ENCODE data around the gene KCNT1. TPM values are rescaled to one million over a fixed set of nuclear protein-coding genes. Genes with fewer than 3 reads are reported as not detected.

Gene KCNT1
- polyA plus RNA-seq, 1 donor from 2014 or later = not detected

DNA sequence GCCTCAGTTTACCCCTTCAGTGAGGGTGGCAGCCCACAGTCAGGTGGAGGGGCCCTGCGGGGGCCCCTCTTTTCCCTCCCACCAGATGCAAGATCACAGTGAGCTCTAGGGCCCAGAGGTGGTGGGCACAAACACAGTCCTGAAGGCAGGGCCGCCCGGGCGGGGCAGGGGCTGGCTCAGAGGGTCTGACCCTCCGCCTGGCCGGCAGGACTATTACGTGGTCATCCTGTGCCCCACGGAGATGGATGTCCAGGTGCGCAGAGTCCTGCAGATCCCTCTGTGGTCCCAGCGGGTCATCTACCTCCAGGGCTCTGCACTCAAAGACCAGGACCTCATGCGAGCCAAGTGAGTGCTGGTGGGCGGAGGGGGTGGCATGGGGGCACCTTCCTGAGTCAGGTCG is 63.4 kb downstream of the KCNT1 start:
- Mint-ChIP-seq H3K27me3 (no peaks in the 10 kb centered on the region), H3K4me1 (no peaks in the 10 kb centered on the region), H3K4me3 (no peak overlapping the region), H3K27ac (no peak overlapping the region), H3K36me3 (no peaks in the 10 kb centered on the region), H3K9me3 (peaks cover 0 to 4% (median 0%) of the 10 kb centered on the region in 3 donors)

DNA sequence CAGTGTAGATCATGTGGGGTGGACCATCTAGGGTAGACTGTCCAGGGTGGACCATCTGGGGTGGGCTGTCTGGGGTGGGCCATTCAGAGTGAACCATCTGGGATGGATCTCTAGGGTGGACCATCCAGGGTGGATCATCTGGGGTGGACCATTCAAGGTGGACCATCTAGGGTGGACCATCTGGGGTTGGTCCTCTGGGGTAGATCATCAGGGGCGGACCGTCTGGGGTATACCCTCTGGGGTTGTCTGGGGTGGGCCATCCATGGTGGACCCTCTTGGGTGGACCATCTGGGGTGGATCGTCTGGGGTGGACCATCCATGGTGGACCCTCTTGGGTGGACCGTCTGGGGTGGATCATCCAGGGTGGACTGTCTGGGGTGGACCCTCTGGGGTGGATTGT is 64.3 kb downstream of the KCNT1 start:
- H3K4me3 Mint-ChIP-seq = no peak overlapping the region
- H3K27ac Mint-ChIP-seq = no peak overlapping the region
- peaks cover 0 to 4% (median 0%) of the 10 kb centered on the region in 3 donors for H3K9me3 Mint-ChIP-seq
- no peaks in the 10 kb centered on the region for H3K4me1 Mint-ChIP-seq
- H3K27me3 Mint-ChIP-seq = no peaks in the 10 kb centered on the region
- H3K36me3 Mint-ChIP-seq = no peaks in the 10 kb centered on the region

DNA sequence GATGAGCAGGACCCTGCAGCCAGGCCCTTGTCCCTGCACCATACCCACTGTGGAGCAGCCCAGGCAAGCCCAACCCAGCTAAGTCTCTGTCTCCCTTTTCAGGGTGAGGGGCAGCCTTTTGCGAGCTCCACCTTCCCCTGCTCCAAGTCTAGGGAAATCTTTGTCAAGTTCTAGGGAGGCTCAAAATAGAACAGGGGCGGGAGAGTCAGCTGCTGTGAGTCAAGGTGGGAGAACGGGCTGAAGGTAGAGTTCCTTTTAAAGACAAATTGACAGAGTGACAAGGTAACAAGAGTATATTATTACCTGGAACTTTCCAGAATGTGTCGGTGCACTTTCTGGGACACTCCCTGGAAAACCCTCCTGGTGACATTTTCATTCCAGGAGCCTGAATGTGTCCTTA is 64.7 kb downstream of the KCNT1 start:
- Mint-ChIP-seq H3K4me3 (no peak overlapping the region), H3K36me3 (no peaks in the 10 kb centered on the region), H3K9me3 (peaks cover 0 to 4% (median 0%) of the 10 kb centered on the region in 3 donors), H3K27ac (no peak overlapping the region), H3K27me3 (no peaks in the 10 kb centered on the region), H3K4me1 (no peaks in the 10 kb centered on the region)

DNA sequence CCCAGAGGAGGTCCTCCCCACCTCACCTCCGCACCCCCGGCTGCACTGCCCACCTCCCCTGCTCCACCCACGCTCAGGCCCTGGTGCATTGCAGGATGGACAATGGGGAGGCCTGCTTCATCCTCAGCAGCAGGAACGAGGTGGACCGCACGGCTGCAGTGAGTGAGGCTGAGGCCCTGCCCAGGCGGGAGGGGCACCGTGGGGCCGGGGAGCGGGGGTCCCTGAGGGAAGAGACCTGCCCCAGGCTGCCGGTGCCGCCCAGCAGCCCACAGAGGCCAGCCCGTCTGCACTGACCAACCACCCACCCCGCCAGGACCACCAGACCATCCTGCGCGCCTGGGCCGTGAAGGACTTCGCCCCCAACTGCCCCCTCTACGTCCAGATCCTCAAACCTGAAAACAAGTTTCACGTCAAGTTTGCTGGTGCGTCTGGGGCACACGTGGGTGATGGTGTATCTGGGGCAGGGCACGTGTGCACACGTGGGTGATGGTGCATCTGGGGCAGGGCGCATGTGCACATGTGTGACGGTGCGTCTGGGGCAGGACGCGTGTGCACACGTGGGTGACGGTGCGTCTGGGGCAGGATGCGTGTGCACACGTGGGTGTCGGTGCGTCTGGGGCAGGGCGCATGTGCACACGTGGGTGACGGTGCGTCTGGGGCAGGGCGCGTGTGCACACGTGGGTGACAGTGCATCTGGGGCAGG is 66.7 kb downstream of the KCNT1 start:
- H3K27me3 Mint-ChIP-seq = no peaks in the 10 kb centered on the region
- no peak overlapping the region for H3K4me3 Mint-ChIP-seq
- no peaks in the 10 kb centered on the region for H3K4me1 Mint-ChIP-seq
- no peaks in the 10 kb centered on the region for H3K36me3 Mint-ChIP-seq
- peaks cover 0 to 4% (median 0%) of the 10 kb centered on the region in 3 donors for H3K9me3 Mint-ChIP-seq
- H3K27ac Mint-ChIP-seq = no peak overlapping the region

DNA sequence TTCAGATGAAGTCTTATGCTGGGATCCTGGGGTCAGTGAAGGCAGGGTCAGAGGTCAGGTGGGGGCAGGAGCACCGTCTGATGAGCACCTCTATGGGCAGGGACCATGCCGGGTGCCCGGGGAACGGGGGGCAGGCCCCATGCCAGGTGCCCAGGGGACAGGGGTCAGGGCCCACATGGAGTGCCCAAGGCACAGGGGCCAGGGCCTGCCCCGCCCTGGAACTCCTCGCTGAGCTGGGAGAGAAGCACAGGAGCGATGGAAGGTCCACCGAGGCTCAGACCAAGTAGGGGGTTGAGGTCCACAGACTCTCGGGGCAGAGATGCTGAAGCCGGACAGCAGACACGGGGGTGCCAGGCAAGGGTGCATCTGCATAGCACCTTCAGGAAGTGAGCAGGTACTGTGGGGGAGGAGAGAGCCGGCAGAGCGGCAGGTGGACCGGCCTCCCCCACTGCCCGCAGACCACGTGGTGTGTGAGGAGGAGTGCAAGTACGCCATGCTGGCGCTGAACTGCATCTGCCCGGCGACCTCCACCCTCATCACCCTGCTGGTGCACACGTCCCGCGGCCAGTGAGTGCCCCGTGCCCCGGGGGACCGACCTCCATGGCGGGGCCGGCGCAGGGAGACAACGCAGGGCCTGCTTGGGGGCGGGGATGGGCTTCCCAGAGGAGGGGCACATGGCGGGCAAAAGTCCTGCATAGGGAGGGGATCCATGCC is 67.7 kb downstream of the KCNT1 start:
- Mint-ChIP-seq H3K9me3 (peaks cover 0 to 4% (median 0%) of the 10 kb centered on the region in 3 donors), H3K4me1 (no peaks in the 10 kb centered on the region), H3K36me3 (no peaks in the 10 kb centered on the region), H3K27ac (peak overlapping the region in 1 of 3 donors; percentile 23), H3K27me3 (no peaks in the 10 kb centered on the region), H3K4me3 (no peak overlapping the region)

DNA sequence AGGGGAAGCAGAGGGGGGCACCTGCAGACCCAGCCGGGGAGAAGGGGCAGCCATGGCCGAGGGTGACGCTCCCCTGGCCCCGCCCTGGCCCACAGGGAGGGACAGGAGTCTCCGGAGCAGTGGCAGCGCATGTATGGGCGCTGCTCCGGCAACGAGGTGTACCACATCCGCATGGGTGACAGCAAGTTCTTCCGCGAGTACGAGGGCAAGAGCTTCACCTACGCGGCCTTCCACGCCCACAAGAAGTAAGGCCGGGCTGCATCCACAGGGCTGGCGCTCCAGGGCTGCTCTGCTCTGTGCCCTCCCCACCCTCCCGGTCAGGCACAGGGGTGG is 68.2 kb downstream of the KCNT1 start:
- Mint-ChIP-seq H3K9me3 (peaks cover 0 to 4% (median 0%) of the 10 kb centered on the region in 3 donors), H3K36me3 (no peaks in the 10 kb centered on the region), H3K4me1 (no peaks in the 10 kb centered on the region), H3K27ac (no peak overlapping the region), H3K27me3 (no peaks in the 10 kb centered on the region), H3K4me3 (no peak overlapping the region)

DNA sequence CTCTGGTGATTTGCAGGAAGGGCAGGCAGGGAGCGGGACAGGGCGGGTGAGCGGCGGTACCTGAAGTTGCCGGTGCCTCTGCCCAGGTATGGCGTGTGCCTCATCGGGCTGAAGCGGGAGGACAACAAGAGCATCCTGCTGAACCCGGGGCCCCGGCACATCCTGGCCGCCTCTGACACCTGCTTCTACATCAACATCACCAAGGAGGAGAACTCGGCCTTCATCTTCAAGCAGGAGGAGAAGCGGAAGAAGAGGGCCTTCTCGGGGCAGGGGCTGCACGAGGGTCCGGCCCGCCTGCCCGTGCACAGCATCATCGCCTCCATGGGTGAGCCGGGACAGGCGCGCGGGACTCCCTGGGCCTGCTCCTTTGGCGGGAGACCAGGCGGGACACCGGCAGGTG is 68.8 kb downstream of the KCNT1 start:
- Mint-ChIP-seq H3K4me3 (no peak overlapping the region), H3K27ac (no peak overlapping the region), H3K9me3 (peaks cover 0 to 4% (median 0%) of the 10 kb centered on the region in 3 donors), H3K36me3 (no peaks in the 10 kb centered on the region), H3K27me3 (no peaks in the 10 kb centered on the region), H3K4me1 (no peaks in the 10 kb centered on the region)

DNA sequence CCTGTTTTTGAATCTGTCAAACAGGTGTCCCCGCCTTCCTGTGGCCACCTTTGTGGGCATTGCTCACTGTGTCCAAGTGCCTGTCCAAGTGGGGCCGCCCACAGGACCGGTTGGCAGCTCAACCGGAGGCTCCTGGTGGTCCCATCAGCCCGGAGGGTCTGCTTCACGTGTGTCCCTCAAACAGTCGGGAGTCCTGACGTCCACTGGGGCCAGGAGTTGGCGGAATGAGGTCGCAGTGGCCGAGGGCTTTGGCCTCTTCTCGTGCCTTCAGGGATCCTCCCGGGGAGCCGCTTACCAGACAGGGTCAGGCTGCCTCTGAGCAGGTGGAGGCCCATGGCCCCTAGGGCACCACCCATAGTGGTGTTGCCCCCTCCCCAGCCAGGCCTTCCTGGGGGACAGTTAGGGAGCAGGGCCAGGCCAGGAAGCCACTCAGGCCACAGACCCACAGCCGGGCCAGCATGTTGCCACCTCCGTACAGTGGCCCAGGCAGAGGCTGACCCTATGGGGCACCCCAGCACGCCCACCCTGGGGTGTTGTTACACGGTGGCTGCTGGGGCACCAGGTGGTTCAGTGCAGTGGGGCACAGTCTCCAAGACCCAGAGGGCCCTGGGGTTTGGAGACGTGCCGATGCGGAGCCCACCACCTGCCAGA is 69.5 kb downstream of the KCNT1 start:
- no peak overlapping the region for H3K4me3 Mint-ChIP-seq
- no peak overlapping the region for H3K27ac Mint-ChIP-seq
- H3K36me3 Mint-ChIP-seq = no peaks in the 10 kb centered on the region
- H3K9me3 Mint-ChIP-seq = no peaks in the 10 kb centered on the region
- no peaks in the 10 kb centered on the region for H3K27me3 Mint-ChIP-seq
- H3K4me1 Mint-ChIP-seq = no peaks in the 10 kb centered on the region

DNA sequence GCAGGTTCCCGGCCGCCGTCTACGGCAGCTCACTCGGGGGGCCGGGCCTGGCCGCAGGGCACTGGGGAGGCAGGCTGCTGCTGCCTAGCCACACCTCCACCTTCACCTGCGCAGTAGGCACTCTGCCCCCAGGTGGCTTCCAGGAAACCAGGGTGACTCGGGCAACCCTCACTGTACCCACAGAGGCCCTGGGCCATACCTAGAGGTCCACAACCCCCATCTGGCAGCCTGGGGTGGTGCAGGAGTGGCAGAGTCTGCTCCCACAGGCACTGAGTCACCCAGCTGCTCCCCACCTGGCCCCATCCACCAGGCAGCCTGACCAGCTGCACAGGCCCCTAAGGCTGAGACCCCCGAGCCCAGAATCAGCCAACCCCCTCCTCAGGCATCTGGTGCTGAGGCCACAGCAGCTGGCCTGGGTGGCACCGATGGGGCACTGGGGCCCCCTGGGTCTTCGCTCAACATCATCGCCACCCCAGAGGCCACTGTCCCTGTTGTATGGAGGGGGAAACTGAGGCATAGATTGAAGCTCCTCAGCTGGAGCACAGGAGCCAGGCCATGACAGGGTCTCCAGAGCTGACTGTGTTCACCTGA is 70.2 kb downstream of the KCNT1 start:
- no peak overlapping the region for H3K27ac Mint-ChIP-seq
- H3K36me3 Mint-ChIP-seq = no peaks in the 10 kb centered on the region
- no peaks in the 10 kb centered on the region for H3K9me3 Mint-ChIP-seq
- H3K4me3 Mint-ChIP-seq = no peak overlapping the region
- no peaks in the 10 kb centered on the region for H3K27me3 Mint-ChIP-seq
- no peaks in the 10 kb centered on the region for H3K4me1 Mint-ChIP-seq

DNA sequence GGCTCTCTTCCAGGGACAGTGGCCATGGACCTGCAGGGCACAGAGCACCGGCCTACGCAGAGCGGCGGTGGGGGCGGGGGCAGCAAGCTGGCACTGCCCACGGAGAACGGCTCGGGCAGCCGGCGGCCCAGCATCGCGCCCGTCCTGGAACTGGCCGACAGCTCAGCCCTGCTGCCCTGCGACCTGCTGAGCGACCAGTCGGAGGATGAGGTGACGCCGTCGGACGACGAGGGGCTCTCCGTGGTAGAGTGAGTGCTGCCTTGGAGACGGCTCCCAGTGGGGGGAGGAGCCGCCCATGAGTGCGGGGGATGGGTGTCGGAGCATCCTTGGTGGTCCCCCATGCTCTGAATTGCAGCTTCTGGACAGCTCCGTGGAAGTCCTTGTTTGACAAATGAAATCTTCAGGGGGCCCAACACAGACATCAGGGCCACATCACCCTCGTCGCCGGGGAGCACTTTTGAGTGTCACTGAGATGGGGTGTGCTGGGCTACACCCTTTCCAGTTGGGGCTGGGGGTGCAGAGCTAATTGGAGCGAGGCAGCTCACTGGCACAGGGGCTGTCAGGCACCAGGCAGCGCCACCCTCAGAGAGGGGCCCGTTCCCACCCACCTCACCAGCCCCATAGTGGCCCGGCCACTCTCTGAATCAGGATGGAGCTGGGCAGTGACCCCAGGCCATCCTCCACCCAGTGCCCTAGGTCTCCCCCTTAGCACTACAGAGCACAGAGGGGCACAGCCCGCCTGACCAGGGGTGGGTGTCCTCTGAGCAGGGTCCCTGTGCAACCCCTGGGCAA is 70.9 kb downstream of the KCNT1 start:
- Mint-ChIP-seq H3K9me3 (no peaks in the 10 kb centered on the region), H3K4me1 (no peaks in the 10 kb centered on the region), H3K4me3 (no peak overlapping the region), H3K36me3 (no peaks in the 10 kb centered on the region), H3K27ac (no peak overlapping the region), H3K27me3 (no peaks in the 10 kb centered on the region)

DNA sequence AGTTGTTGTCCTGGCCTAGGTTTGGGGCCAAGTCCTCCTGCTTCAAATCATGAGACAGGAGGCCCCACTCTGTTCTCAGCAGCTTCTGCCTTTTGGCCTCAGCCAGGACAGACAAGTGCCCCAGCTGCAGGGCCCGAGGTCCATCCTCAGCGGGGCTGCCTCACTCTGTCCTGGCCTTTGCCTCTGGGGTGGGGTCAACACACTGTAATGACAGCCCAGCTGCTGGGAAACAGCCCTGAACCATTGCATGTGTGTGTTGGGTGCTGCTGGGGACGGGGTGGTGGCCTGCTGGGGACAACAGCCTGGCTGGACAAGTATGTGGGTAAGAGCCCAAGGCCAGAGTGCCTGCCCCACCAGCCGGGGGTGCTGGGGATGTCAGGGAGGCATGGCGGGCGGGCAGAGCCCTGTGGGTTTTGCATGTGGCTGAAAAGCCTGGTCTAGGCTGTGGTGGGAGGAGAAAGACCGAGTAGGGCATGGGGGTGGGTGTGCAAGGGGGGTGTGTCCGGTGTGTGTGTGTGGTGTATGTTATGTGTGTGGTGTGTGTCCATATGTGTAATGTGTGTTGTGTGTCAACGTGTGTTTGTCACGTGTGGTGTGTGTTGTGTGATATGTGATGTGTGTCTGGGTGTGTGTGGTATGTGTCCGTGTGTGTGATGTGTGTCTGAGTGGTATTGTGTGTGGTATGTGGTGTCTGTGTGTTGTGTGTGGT is 71.7 kb downstream of the KCNT1 start:
- Mint-ChIP-seq H3K27me3 (no peaks in the 10 kb centered on the region), H3K27ac (no peak overlapping the region), H3K4me3 (no peak overlapping the region), H3K9me3 (no peaks in the 10 kb centered on the region), H3K4me1 (no peaks in the 10 kb centered on the region), H3K36me3 (no peaks in the 10 kb centered on the region)

DNA sequence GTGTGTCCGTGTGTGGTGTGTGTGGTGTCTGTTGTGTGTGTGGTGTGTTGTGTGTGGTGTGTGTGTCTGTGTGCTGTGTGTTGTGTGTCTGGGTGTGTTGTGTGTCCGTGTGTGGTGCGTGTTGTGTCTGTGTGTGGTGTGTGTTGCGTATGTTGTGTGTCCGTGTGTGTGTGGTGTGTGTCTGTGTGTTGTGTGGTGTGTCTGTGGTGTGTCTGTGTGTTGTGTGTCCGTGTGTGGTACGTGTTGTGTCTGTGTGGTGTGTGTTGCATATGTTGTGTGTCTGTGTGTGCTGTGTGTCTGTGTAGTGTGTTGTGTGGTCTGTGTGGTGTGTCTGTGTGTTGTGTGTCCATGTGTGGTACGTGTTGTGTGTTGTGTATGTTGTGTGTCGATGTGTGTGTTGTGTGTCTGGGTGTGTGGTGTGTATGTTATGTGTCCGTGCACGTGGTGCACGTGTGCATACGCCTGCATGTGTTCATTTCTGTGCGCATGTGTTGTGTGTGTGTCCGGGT is 72.3 kb downstream of the KCNT1 start:
- Mint-ChIP-seq H3K36me3 (no peaks in the 10 kb centered on the region), H3K4me1 (no peaks in the 10 kb centered on the region), H3K4me3 (no peak overlapping the region), H3K27ac (no peak overlapping the region), H3K27me3 (no peaks in the 10 kb centered on the region), H3K9me3 (no peaks in the 10 kb centered on the region)

DNA sequence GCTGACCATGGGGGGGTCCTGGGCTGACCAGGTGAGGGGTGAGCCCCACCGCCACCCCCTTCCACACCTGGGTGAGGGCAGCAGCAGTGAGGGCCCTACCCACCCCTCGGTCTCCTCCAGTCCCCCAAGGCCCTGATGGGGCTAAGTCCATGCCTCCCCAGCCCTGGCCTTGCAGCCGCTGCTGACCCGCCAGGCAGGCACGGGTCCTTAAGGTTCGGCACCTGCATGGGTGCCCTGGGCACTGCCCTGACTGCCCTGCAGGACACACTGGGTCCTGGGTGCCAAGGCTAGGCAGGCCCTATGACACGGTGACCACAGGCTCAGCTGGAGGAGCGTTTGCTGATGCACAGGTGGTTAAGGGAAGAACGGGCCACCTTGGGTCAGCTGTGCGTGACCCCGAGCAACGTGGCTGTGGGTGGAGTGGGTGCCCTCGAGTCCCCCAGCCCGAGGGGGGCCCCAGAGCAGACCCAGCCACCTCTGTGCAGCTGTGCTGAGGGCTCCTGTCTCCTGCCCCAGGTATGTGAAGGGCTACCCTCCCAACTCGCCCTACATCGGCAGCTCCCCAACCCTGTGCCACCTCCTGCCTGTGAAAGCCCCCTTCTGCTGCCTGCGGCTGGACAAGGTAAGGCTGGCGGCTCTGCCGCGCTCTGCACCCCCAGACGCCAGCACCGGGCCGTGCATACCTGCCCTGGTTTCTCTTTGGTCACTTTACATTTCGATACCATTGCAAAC is 73.0 kb downstream of the KCNT1 start:
- no peak overlapping the region for H3K27ac Mint-ChIP-seq
- no peak overlapping the region for H3K4me3 Mint-ChIP-seq
- no peaks in the 10 kb centered on the region for H3K27me3 Mint-ChIP-seq
- H3K4me1 Mint-ChIP-seq = no peaks in the 10 kb centered on the region
- H3K9me3 Mint-ChIP-seq = no peaks in the 10 kb centered on the region
- no peaks in the 10 kb centered on the region for H3K36me3 Mint-ChIP-seq

DNA sequence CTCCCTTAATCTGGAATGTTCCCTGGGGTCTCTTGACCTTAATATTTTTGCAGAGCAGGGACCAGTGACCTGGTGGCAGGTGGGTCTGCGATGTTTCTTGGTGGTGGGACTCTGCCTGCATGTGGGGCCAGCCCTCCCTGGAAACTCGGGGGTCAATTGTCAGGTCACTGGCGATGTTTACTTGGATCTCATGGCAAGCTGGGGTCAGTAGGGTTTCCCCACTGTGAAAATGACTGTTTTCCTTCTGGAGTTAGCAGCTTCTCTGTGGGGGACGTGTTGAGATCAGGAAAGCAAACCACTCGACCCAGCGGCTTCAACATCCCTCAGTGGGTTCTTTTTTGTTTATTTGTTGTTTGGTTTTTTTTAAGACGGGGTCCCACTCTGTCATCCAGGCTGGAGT is 73.9 kb downstream of the KCNT1 start:
- Mint-ChIP-seq H3K4me3 (no peak overlapping the region), H3K36me3 (no peaks in the 10 kb centered on the region), H3K4me1 (no peaks in the 10 kb centered on the region), H3K27me3 (no peaks in the 10 kb centered on the region), H3K9me3 (no peaks in the 10 kb centered on the region), H3K27ac (no peak overlapping the region)

Data from IgD-negative memory B cell (primary cell).